Measurements from ENCODE around the gene SLC35G1. TPM values are rescaled to one million over a fixed set of nuclear protein-coding genes. Genes with fewer than 3 reads are reported as not detected.

Gene SLC35G1
- total RNA-seq, 4 donors from 2014 or later = 3.4 to 5.7 (median 3.5) TPM

DNA sequence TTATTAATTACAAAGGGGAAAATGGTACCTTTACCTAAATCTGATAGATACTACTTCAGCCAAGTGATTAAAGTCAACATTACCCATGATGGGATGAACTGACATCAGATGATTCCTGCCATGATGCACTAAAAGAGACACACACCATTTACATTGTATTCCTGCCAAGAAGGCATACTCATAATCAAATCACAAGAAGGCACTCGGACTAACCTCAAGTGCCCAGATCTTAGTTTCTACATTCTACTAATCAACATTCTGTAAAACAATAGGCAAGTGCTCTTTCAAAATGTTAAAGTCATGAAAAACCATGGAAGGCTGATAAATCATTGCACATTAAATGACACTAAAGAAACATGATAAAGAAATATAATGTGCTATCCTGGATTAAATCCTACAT lies 44.4 kb downstream of the SLC35G1 start:
- intact Hi-C loops (cut with DNase I) = no loop called here
- TF ChIP-seq POLR2A (IDR thresholded peaks at IDR 0.05) (no peak), CTCF (IDR thresholded peaks at IDR 0.05) (no peak)
- H3K27ac ChIP-seq = no peak overlapping the region
- no peak overlapping the region for H3K4me3 ChIP-seq
- no peaks in the 10 kb centered on the region for H3K36me3 ChIP-seq
- no peaks in the 10 kb centered on the region for H3K4me1 ChIP-seq
- H3K9me3 ChIP-seq = no peaks in the 10 kb centered on the region
- WGBS, 2 donors = 58 to 77% methylated on average over 1 of the region's 1 CpG
- DNase-seq = no peak
- no peaks in the 10 kb centered on the region for H3K27me3 ChIP-seq

DNA sequence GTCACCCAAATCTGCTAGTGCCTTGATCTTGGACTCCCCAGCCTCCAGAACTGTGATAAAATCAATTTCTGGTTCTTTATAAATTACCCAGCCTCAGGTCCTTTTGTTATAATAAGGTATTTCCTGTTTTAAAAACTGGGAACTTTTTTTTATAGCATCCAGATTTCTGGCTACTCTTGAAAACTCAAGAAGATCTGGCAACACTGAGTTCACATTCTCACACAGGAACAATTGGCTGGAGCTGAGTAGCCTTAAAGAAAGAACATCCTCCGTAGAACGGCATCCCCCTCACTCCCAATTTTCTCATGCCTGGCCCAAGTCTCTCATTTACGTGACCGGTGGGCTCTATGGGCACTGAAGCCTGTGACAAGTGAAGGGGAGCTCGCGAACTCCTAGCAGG lies 47.1 kb downstream of the SLC35G1 start:
- H3K27me3 ChIP-seq = no peaks in the 10 kb centered on the region
- 86 to 93% methylated on average over 6 of the region's 6 CpGs for WGBS, 2 donors
- no peak overlapping the region for H3K4me3 ChIP-seq
- intact Hi-C loops (cut with DNase I) = no loop called here
- no peaks in the 10 kb centered on the region for H3K9me3 ChIP-seq
- TF ChIP-seq POLR2A (IDR thresholded peaks at IDR 0.05) = no peak
- TF ChIP-seq CTCF (IDR thresholded peaks at IDR 0.05) = no peak
- H3K4me1 ChIP-seq = no peaks in the 10 kb centered on the region
- no peaks in the 10 kb centered on the region for H3K36me3 ChIP-seq
- no peak overlapping the region for H3K27ac ChIP-seq
- no peak for DNase-seq

GRCh38 chr10:93941606-93942005 lies 47.8 kb downstream of the SLC35G1 start:
- TF ChIP-seq CTCF (IDR thresholded peaks at IDR 0.05) (no peak), POLR2A (IDR thresholded peaks at IDR 0.05) (no peak)

GRCh38 chr10:93945819-93946218 lies 52.0 kb downstream of the SLC35G1 start:
- intact Hi-C loops (cut with DNase I) = no loop called here
- Histone ChIP-seq H3K9me3 (no peaks in the 10 kb centered on the region), H3K4me1 (no peaks in the 10 kb centered on the region), H3K36me3 (no peaks in the 10 kb centered on the region), H3K27ac (no peak overlapping the region), H3K27me3 (no peaks in the 10 kb centered on the region), H3K4me3 (no peak overlapping the region)
- TF ChIP-seq POLR2A (IDR thresholded peaks at IDR 0.05) (no peak), CTCF (IDR thresholded peaks at IDR 0.05) (no peak)
- 72 to 79% methylated on average over 4 of the region's 4 CpGs for WGBS, 2 donors
- no peak for DNase-seq

More at GRCh38 chr10:93941606-93942005, 47.8 kb downstream of the SLC35G1 start:
- no peaks in the 10 kb centered on the region for H3K27me3 ChIP-seq
- no peak for DNase-seq
- H3K4me3 ChIP-seq = no peak overlapping the region
- WGBS, 2 donors = 76 to 77% methylated on average over 7 of the region's 7 CpGs
- H3K27ac ChIP-seq = no peak overlapping the region
- intact Hi-C loops (cut with DNase I) = no loop called here
- H3K9me3 ChIP-seq = no peaks in the 10 kb centered on the region
- no peaks in the 10 kb centered on the region for H3K36me3 ChIP-seq
- H3K4me1 ChIP-seq = no peaks in the 10 kb centered on the region

GRCh38 chr10:93947055-93947454 lies 53.3 kb downstream of the SLC35G1 start:
- no peak overlapping the region for H3K4me3 ChIP-seq
- no peak for DNase-seq
- H3K27me3 ChIP-seq = no peaks in the 10 kb centered on the region
- no peaks in the 10 kb centered on the region for H3K4me1 ChIP-seq
- H3K36me3 ChIP-seq = no peaks in the 10 kb centered on the region
- 59 to 82% methylated on average over 5 to 8 of the region's 8 CpGs for WGBS, 2 donors
- no peak overlapping the region for H3K27ac ChIP-seq
- no peaks in the 10 kb centered on the region for H3K9me3 ChIP-seq
- intact Hi-C loops (cut with DNase I) = no loop called here
- no peak for TF ChIP-seq POLR2A (IDR thresholded peaks at IDR 0.05)
- no peak for TF ChIP-seq CTCF (IDR thresholded peaks at IDR 0.05)
